Epithelial cell of esophagus (primary cell): ENCODE data around the gene UBXN10.
"Not testable (repeated sequence)": the region's sequence is repeated elsewhere in the genome, so short reads cannot be mapped to it uniquely, and the experiment has no call there.

Experiments used
- DNase-seq: peaks from one replicate; pipeline ENCODE4 v3.0.0; 2010; ENCODE audit warnings: low read depth
- H3K4me3 ChIP-seq: 2 replicates; pipeline ENCODE4 v1.5.1; 2011; ENCODE audit warnings: mild to moderate bottlenecking, low read length, control low read depth
- TF ChIP-seq, protein P1 (sequence below): IDR thresholded peaks from 2 replicates; pipeline ENCODE4 v1.5.1; 2011; ENCODE audit warnings: low read depth, mild to moderate bottlenecking, low read length, control low read depth, inconsistent platforms; ENCODE audit not compliant: insufficient read depth; ENCODE audit errors: missing control alignments

The UBXN10 gene

DNA sequence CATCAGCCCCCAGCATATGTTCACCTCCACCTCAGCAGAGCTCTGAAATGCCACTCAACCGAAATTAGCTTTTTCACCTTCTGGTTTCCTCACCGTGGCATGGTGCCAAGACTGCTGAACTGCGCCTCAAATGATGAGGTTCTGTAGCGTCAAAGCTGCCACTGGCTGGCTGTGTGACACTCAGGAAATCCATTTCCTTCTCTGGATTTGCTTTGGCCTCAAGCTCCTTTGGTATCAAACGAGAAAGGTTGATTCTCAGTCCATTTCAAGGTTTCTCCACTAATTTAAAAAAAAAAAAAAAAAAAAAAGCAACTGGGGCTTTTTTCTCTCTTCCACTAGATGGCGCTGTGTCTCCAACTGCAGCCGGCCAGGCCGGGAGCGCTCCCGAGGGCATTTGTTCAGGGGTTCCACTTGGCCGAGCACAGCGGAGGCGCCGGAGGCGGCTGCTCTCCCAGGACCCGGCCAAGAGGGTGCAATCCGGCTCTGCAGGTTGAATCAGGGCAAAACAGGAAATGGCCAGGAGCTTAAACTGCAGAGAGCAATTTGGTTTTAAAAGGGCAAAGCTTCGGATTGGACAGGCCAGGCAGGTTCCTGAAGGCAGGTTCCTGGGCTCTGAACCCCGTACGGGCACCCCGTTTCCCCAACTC, 26.9 kb downstream of the UBXN10 start:
- DNase-seq, result peak; percentile 63
- TF ChIP-seq, protein P1, sequence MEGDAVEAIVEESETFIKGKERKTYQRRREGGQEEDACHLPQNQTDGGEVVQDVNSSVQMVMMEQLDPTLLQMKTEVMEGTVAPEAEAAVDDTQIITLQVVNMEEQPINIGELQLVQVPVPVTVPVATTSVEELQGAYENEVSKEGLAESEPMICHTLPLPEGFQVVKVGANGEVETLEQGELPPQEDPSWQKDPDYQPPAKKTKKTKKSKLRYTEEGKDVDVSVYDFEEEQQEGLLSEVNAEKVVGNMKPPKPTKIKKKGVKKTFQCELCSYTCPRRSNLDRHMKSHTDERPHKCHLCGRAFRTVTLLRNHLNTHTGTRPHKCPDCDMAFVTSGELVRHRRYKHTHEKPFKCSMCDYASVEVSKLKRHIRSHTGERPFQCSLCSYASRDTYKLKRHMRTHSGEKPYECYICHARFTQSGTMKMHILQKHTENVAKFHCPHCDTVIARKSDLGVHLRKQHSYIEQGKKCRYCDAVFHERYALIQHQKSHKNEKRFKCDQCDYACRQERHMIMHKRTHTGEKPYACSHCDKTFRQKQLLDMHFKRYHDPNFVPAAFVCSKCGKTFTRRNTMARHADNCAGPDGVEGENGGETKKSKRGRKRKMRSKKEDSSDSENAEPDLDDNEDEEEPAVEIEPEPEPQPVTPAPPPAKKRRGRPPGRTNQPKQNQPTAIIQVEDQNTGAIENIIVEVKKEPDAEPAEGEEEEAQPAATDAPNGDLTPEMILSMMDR, result peak; percentile 77
- no peak overlapping the region for H3K4me3 ChIP-seq

DNA sequence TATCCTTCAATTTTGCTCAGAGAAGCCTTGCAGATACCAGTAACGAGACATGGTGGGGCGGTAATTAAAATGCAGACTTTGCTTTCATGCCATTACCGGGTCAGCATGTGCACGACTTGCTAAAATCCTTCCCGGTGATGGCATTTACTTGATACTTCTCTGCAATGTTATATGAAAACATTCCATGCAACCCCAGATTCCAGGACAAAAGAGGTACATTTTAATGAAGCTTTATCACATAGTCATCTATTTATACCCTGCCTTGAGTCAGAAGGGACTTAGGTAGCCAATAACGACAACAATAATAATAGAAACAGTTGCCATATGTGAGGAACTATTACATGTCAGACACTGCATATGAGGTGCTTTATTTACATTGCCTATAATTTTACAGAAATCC, 29.8 kb downstream of the UBXN10 start:
- TF ChIP-seq, protein P1, result no peak

DNA sequence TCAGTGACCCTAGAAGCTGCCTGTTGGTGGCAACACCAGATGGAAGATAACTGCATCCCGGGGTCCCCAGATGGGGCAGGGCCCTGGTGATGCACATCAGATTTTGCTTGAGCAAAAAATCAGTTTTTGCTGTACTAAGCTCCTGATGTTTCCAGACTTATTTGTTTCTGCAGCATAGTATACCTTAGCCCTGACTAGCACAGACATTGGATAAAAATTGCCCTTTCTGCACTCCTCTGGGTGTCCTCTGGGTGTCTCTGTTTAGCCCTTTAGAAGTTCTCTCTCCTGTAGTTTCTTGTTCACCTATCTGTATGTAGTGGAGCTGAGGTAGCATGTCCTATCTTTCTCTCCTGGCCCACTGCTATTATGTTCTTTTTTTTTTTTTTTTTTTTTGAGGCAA, 30.7 kb downstream of the UBXN10 start:
- TF ChIP-seq, protein P1, result peak; percentile 61

More for the DNA sequence above, 29.8 kb downstream of the UBXN10 start:
- no peak for DNase-seq
- H3K4me3 ChIP-seq, result no peak overlapping the region

DNA sequence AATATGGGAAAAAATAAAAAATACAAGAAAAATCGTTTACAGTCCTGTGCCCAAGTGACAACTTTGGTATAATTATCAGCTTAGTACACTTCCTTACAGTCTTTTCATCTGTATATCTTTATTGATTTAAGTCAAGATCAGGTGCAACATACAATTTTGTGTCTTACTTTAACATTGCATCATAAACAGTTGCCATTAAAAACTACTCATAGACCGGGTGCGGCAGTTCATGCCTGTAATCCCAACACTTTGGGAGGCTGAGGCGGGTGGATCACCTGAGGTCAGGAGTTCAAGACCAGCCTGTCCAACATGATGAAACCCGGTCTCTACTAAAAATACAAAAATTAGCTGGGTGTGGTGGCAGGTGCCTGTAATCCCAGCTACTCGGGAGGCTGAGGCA, 33.2 kb downstream of the UBXN10 start:
- not testable (repeated sequence) for DNase-seq, H3K4me3 ChIP-seq

More for the DNA sequence above, 30.7 kb downstream of the UBXN10 start:
- peak; percentile 55 for DNase-seq
- H3K4me3 ChIP-seq, result no peak overlapping the region

DNA sequence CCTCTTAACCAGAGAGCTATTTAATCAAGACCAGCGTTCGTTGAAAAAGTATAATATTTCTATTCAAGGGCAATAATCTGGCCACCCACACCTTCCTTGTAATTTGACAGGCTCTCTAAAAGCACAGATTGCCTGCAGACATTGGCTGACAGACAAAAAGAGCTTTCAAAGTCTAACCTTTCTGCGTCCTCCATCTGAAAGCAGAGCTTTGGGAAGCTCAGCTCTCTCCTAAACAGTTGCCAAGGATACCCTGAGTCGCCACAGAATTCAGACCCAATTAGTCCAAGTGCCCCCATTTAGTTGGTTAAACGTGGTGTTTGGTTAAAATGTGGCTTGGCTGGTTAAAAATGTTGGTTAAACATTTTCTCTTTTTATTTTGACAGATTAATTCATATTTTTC, 34.1 kb downstream of the UBXN10 start:
- DNase-seq, result no peak
- TF ChIP-seq, protein P1, result no peak

DNA sequence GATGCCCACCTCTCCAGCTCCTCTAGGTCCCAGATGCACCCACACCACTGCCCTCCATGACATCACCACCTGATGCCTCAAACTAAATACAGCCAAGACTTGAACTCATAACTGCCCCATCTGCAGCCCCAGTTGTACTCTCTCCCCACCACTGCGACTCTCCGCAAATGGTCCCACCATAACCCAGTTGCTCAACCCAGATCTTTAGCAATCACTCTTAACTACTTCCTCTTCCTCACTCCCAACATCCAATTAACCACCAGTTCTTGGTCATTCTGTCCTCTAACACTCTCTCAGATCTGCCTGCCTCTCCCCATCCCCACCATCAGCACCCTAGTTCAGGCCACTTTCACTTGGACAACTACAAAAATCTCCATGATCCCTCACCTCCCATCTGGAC, 37.2 kb downstream of the UBXN10 start:
- TF ChIP-seq, protein P1, result no peak
- no peak for DNase-seq
- H3K4me3 ChIP-seq, result no peak overlapping the region

More for the DNA sequence above, 34.1 kb downstream of the UBXN10 start:
- H3K4me3 ChIP-seq, result no peak overlapping the region

DNA sequence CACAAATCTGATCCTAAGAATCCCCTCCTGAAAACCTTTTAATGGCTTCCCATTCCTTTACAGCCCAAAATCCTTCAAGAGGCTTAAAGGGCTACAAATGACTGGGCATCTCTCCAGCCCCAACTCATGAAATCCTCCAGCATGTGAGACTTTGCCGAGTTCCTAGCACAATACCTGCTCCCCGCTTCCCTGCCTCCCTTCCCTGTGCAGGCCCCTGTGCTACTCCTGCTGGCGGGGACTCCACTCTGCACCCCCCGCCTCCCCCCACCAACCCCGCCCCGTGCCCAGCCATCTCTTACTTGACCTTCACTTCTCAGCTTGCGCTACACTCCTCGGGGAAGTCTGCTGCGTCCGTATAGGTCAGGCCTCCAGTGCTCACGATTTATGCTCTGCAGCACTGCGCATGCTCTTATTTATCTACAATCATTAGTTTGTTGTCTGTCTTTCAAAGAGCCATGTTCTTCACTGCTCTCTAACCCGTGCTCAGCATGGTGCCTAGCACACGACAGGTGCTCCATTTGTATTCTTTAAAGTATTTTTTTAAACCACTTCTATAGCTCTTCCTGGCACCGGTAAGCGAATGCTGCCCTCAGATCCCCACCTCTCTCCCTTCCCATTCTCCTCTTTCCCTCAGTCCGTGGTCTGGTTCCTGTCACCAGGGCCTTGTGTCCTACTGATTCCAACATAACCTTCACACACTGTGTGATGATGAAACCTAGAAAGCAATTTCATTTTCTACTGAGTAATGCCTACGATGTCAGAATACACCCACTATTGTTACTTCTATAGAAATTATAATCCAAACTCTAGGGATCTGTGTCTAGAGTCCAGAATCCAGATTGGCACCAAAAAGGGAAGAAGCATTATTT, 37.9 kb downstream of the UBXN10 start:
- no peak for DNase-seq
- H3K4me3 ChIP-seq, result no peak overlapping the region
- TF ChIP-seq, protein P1, result no peak
